Measurements from ENCODE around the gene MZT2B. TPM values are rescaled to one million over a fixed set of nuclear protein-coding genes. Genes with fewer than 3 reads are reported as not detected.
"Not testable (repeated sequence)": the region's sequence is repeated elsewhere in the genome, so short reads cannot be mapped to it uniquely, and the experiment has no call there.

Gene MZT2B
- total RNA-seq, 1 donor from 2014 or later: 132 TPM

- DNase-seq (ENCODE audit: low spot score): not testable (repeated sequence)
Observed at GRCh38 chr2:130152136-130152815, 29.8 kb upstream of the MZT2B start.

GRCh38 chr2:130152816-130153595, 29.1 kb upstream of the MZT2B start:
- no peak for DNase-seq (ENCODE audit: low spot score)

GRCh38 chr2:130153721-130154422, 28.2 kb upstream of the MZT2B start:
- DNase-seq (ENCODE audit: low spot score): not testable (repeated sequence)

- DNase-seq (ENCODE audit: low spot score): not testable (repeated sequence)
Observed at GRCh38 chr2:130154423-130154770, 27.7 kb upstream of the MZT2B start.

GRCh38 chr2:130154773-130155765, 27.0 kb upstream of the MZT2B start:
- no peak for DNase-seq (ENCODE audit: low spot score)

GRCh38 chr2:130155956-130156623, 26.0 kb upstream of the MZT2B start:
- DNase-seq (ENCODE audit: low spot score): not testable (repeated sequence)

- DNase-seq (ENCODE audit: low spot score): no peak
Observed at GRCh38 chr2:130156624-130157004, 25.4 kb upstream of the MZT2B start.

- DNase-seq (ENCODE audit: low spot score): not testable (repeated sequence)
Observed at GRCh38 chr2:130157354-130157753, 24.7 kb upstream of the MZT2B start.

- not testable (repeated sequence) for DNase-seq (ENCODE audit: low spot score)
Observed at GRCh38 chr2:130157825-130158514, 24.1 kb upstream of the MZT2B start.

GRCh38 chr2:130158631-130159030, 23.4 kb upstream of the MZT2B start:
- DNase-seq (ENCODE audit: low spot score): no peak

- DNase-seq (ENCODE audit: low spot score): not testable (repeated sequence)
Observed at GRCh38 chr2:130159376-130159775, 22.7 kb upstream of the MZT2B start.

- no peak for DNase-seq (ENCODE audit: low spot score)
Observed at GRCh38 chr2:130160131-130160530, 21.9 kb upstream of the MZT2B start.

GRCh38 chr2:130160838-130161705, 21.0 kb upstream of the MZT2B start:
- DNase-seq (ENCODE audit: low spot score): not testable (repeated sequence)

GRCh38 chr2:130162486-130162885, 19.6 kb upstream of the MZT2B start:
- not testable (repeated sequence) for DNase-seq (ENCODE audit: low spot score)

GRCh38 chr2:130162968-130163367, 19.1 kb upstream of the MZT2B start:
- no peak for DNase-seq (ENCODE audit: low spot score)

- no peak for DNase-seq (ENCODE audit: low spot score)
Observed at GRCh38 chr2:130165293-130166016, 16.6 kb upstream of the MZT2B start.

- DNase-seq (ENCODE audit: low spot score): not testable (repeated sequence)
Observed at GRCh38 chr2:130166611-130167010, 15.5 kb upstream of the MZT2B start.

GRCh38 chr2:130169163-130169562, 12.9 kb upstream of the MZT2B start:
- DNase-seq (ENCODE audit: low spot score): not testable (repeated sequence)
